GM23248 (cell line): ENCODE data around the gene PRRT4. TPM values are rescaled to one million over a fixed set of nuclear protein-coding genes. Genes with fewer than 3 reads are reported as not detected.

Experiments
- DNase-seq: peaks from one replicate; pipeline ENCODE4 v3.0.0-alpha.2; 2015
- H2AFZ ChIP-seq: fragments of 200-600 bp; sonication (generic); 2 replicates; pipeline ENCODE4 v1.6.1; 2016; ENCODE audit warnings: antibody characterized with exemption
- H3F3A ChIP-seq: fragments of 200-600 bp; sonication (generic); 2 replicates; pipeline ENCODE4 v1.6.1; 2016; ENCODE audit warnings: mild to moderate bottlenecking, antibody characterized with exemption, mixed run types; ENCODE audit not compliant: insufficient read depth
- H3K27ac ChIP-seq: fragments of 200-600 bp; sonication (generic); 2 replicates; pipeline ENCODE4 v1.5.1; 2016; ENCODE audit warnings: mild to moderate bottlenecking
- H3K27me3 ChIP-seq: fragments of 200-600 bp; sonication (generic); replicated peaks from 2 replicates; pipeline ENCODE4 v1.6.1; 2016; ENCODE audit warnings: mild to moderate bottlenecking; ENCODE audit not compliant: insufficient read depth
- H3K36me3 ChIP-seq: fragments of 200-600 bp; sonication (generic); 2 replicates; pipeline ENCODE4 v1.6.1; 2016; ENCODE audit warnings: low read depth, mild to moderate bottlenecking
- H3K4me1 ChIP-seq: fragments of 200-600 bp; sonication (generic); 2 replicates; pipeline ENCODE4 v1.6.1; 2016; ENCODE audit warnings: mild to moderate bottlenecking; ENCODE audit not compliant: insufficient read depth
- H3K4me2 ChIP-seq: fragments of 200-600 bp; sonication (generic); one replicate; pipeline ENCODE4 v1.6.1; 2016; ENCODE audit warnings: mild to moderate bottlenecking; ENCODE audit not compliant: unreplicated experiment
- H3K4me3 ChIP-seq: fragments of 200-600 bp; sonication (generic); 2 replicates; pipeline ENCODE4 v1.5.1; 2016; ENCODE audit warnings: mild to moderate bottlenecking
- H3K79me2 ChIP-seq: fragments of 200-600 bp; sonication (generic); 2 replicates; pipeline ENCODE4 v1.6.1; 2016; ENCODE audit warnings: mild to moderate bottlenecking; ENCODE audit not compliant: insufficient read depth
- H3K9ac ChIP-seq: fragments of 200-600 bp; sonication (generic); 2 replicates; pipeline ENCODE4 v1.6.1; 2016; ENCODE audit warnings: mild to moderate bottlenecking
- H3K9me2 ChIP-seq: fragments of 200-600 bp; sonication (generic); 2 replicates; pipeline ENCODE4 v1.6.1; 2016; ENCODE audit warnings: mixed run types, mild to moderate bottlenecking, moderate library complexity; ENCODE audit not compliant: insufficient read depth
- H3K9me3 ChIP-seq: fragments of 200-600 bp; sonication (generic); one replicate; pipeline ENCODE4 v1.6.1; 2017; ENCODE audit warnings: low read depth
- H4K20me1 ChIP-seq: fragments of 200-600 bp; sonication (generic); 2 replicates; pipeline ENCODE4 v1.6.0; 2016; ENCODE audit not compliant: insufficient read depth
- EZH2 ChIP-seq: fragments of 200-600 bp; sonication (generic); IDR thresholded peaks from 2 replicates; pipeline ENCODE4 v1.6.1; 2018; ENCODE audit warnings: antibody characterized with exemption, mild to moderate bottlenecking; ENCODE audit not compliant: insufficient read depth, poor library complexity, severe bottlenecking
- EZH2phosphoT487 ChIP-seq: fragments of 200-600 bp; sonication (generic); IDR thresholded peaks from 2 replicates; pipeline ENCODE4 v1.6.1; 2018; ENCODE audit warnings: antibody characterized with exemption, moderate library complexity, mild to moderate bottlenecking, low read depth; ENCODE audit not compliant: insufficient read depth
- WGBS, 2 experiments: methylation state at CpG; one replicate each; pipeline ENCODE4 v1.1.6; 2015 to 2017; ENCODE audit warnings: low lambda C conversion rate in 2 of 2, low coverage in 1 of 2; ENCODE audit errors: missing lambda C conversion rate in 2 of 2; 5-methylcytosine and 5-hydroxymethylcytosine counted together
- in situ Hi-C: fragments of 300-500 bp; cut with MboI; formaldehyde crosslinking; loops from 2 replicates; pipeline ENCODE4 v1.15.0; 2020
- polyA plus RNA-seq: library from polyadenylated mRNA; unstranded; fragments of >200 nt; fragmentation: Nextera tagmentation; extraction: Ambion mirVana; gene quantifications from 2 replicates; pipeline ENCODE4 v1.2.1, GENCODE V29; 2016
- total RNA-seq: library from RNA; depleted of rRNA; stranded (reverse); fragments of >200 nt; shearing (Covaris generic); gene quantifications from 2 replicates; pipeline ENCODE4 v1.2.3, GENCODE V29; 2014

PRRT4 gene
- total and polyA plus RNA-seq, 2 experiments from 2014 or later, result not detected

GRCh38 chr7:128395748-128396147 lies 34.3 kb upstream of the PRRT4 start:
- H3F3A ChIP-seq, result 0 out of 2 replicates have a peak, but pooled peaks cover 6% of the 10 kb centered on the region
- no peaks in the 10 kb centered on the region for H3K79me2 ChIP-seq
- no peaks in the 10 kb centered on the region for H4K20me1 ChIP-seq
- H3K27me3 ChIP-seq, result no peaks in the 10 kb centered on the region
- no peak overlapping the region for H3K4me2 ChIP-seq
- no peaks in the 10 kb centered on the region for H3K9me2 ChIP-seq
- H3K9me3 ChIP-seq, result no peaks in the 10 kb centered on the region
- peaks cover 18% of the 10 kb centered on the region for H3K36me3 ChIP-seq
- TF ChIP-seq EZH2 (no peak), EZH2phosphoT487 (no peak)
- in situ Hi-C loops, result no loop called here
- H3K4me3 ChIP-seq, result no peak overlapping the region
- no peak overlapping the region for H3K27ac ChIP-seq
- no peak overlapping the region for H2AFZ ChIP-seq
- DNase-seq, result no peak
- no peak overlapping the region for H3K9ac ChIP-seq
- 92 to 96% methylated on average over 3 of the region's 3 CpGs for WGBS, 2 experiments
- no peaks in the 10 kb centered on the region for H3K4me1 ChIP-seq

GRCh38 chr7:128394904-128395496 lies 33.5 kb upstream of the PRRT4 start:
- WGBS, 2 experiments, result 85 to 91% methylated on average over 16 of the region's 16 CpGs
- Histone ChIP-seq H3K27ac (no peak overlapping the region), H3K4me1 (no peaks in the 10 kb centered on the region), H3K4me3 (no peak overlapping the region), H3K9me2 (no peaks in the 10 kb centered on the region), H2AFZ (no peak overlapping the region), H4K20me1 (no peaks in the 10 kb centered on the region), H3K9me3 (no peaks in the 10 kb centered on the region), H3K4me2 (no peak overlapping the region), H3F3A (0 out of 2 replicates have a peak, but pooled peaks cover 7% of the 10 kb centered on the region), H3K36me3 (peaks cover 18% of the 10 kb centered on the region), H3K9ac (no peak overlapping the region), H3K27me3 (no peaks in the 10 kb centered on the region), H3K79me2 (no peaks in the 10 kb centered on the region)
- in situ Hi-C loops, result no loop called here
- DNase-seq, result no peak
- TF ChIP-seq EZH2phosphoT487 (no peak), EZH2 (no peak)

GRCh38 chr7:128393526-128394330 lies 32.2 kb upstream of the PRRT4 start:
- TF ChIP-seq EZH2phosphoT487 (no peak), EZH2 (no peak)
- no peaks in the 10 kb centered on the region for H3K27me3 ChIP-seq
- H3K9me3 ChIP-seq, result no peaks in the 10 kb centered on the region
- H3K4me1 ChIP-seq, result no peaks in the 10 kb centered on the region
- no peak overlapping the region for H3K9ac ChIP-seq
- H3K27ac ChIP-seq, result no peak overlapping the region
- 94% methylated on average over 21 to 23 of the region's 23 CpGs for WGBS, 2 experiments
- 0 out of 2 replicates have a peak, but pooled peaks cover 7% of the 10 kb centered on the region for H3F3A ChIP-seq
- DNase-seq, result no peak
- H3K4me3 ChIP-seq, result no peak overlapping the region
- no peak overlapping the region for H2AFZ ChIP-seq
- no peaks in the 10 kb centered on the region for H4K20me1 ChIP-seq
- no peak overlapping the region for H3K4me2 ChIP-seq
- in situ Hi-C loops, result no loop called here
- no peaks in the 10 kb centered on the region for H3K79me2 ChIP-seq
- no peaks in the 10 kb centered on the region for H3K9me2 ChIP-seq
- H3K36me3 ChIP-seq, result peaks cover 18% of the 10 kb centered on the region

GRCh38 chr7:128392446-128393327 lies 31.2 kb upstream of the PRRT4 start:
- no peaks in the 10 kb centered on the region for H3K9me3 ChIP-seq
- no peak overlapping the region for H3K4me3 ChIP-seq
- no peaks in the 10 kb centered on the region for H3K79me2 ChIP-seq
- no peak for DNase-seq
- 92% methylated on average over 18 of the region's 18 CpGs for WGBS, 2 experiments
- H3F3A ChIP-seq, result 0 out of 2 replicates have a peak, but pooled peaks cover 7% of the 10 kb centered on the region
- in situ Hi-C loops, result no loop called here
- no peaks in the 10 kb centered on the region for H4K20me1 ChIP-seq
- peaks cover 11% of the 10 kb centered on the region for H3K36me3 ChIP-seq
- H3K27ac ChIP-seq, result no peak overlapping the region
- no peaks in the 10 kb centered on the region for H3K4me1 ChIP-seq
- H3K4me2 ChIP-seq, result no peak overlapping the region
- no peaks in the 10 kb centered on the region for H3K27me3 ChIP-seq
- TF ChIP-seq EZH2phosphoT487, result no peak
- no peak for TF ChIP-seq EZH2
- H2AFZ ChIP-seq, result no peak overlapping the region
- H3K9ac ChIP-seq, result no peak overlapping the region
- no peaks in the 10 kb centered on the region for H3K9me2 ChIP-seq
